Esophagus squamous epithelium (tissue), 5 donors: ENCODE measurements around the gene TSPAN5. TPM values are rescaled to one million over a fixed set of nuclear protein-coding genes. Genes with fewer than 3 reads are reported as not detected.

Source experiments
- DNase-seq: peaks from one replicate; lab custom pipeline; 2025; lab: John Stamatoyannopoulos, UW
- H3K27ac ChIP-seq, 4 donors: fragments of 200-600 bp; sonication (generic); one replicate each; pipeline ENCODE4 v1.5.1; 2016 to 2019; ENCODE audit warnings: mild to moderate bottlenecking in 1 of 4
- H3K27me3 ChIP-seq, 4 donors: fragments of 200-600 bp; sonication (generic); 1 replicate in 3 of 4; 2 replicates in 1 of 4; pipeline versions ENCODE4 v1.5.1 to v1.6.0; 2017 to 2021; ENCODE audit warnings: antibody characterized with exemption in 1 of 4
- H3K36me3 ChIP-seq, 3 donors: fragments of 200-600 bp; sonication (generic); one replicate each; pipeline ENCODE4 v1.5.1; 2016 to 2019
- H3K4me1 ChIP-seq, 3 donors: fragments of 200-600 bp; sonication (generic); one replicate each; pipeline ENCODE4 v1.5.1; 2017 to 2019
- H3K4me3 ChIP-seq, 4 donors: fragments of 200-600 bp; sonication (generic); 1 replicate in 3 of 4; 2 replicates in 1 of 4; pipeline ENCODE4 v1.5.1; 2016 to 2019; ENCODE audit warnings: mild to moderate bottlenecking in 2 of 4, moderate library complexity in 1 of 4
- H3K9me3 ChIP-seq, 3 donors: fragments of 200-600 bp; sonication (generic); one replicate each; pipeline ENCODE4 v1.5.1; 2016 to 2019
- POLR2A ChIP-seq, 4 donors: fragments of 450-650 bp; IDR thresholded peaks; one replicate each; pipeline ENCODE4 v1.6.1; 2017; ENCODE audit warnings: antibody characterized with exemption in 4 of 4, mild to moderate bottlenecking in 4 of 4, moderate library complexity in 3 of 4
- WGBS, 2 donors: methylation state at CpG; one replicate each; pipeline ENCODE4 v1.1.5; 2018; 5-methylcytosine and 5-hydroxymethylcytosine counted together
- intact Hi-C: fragments of 100-400 bp; cut with DNase I; formaldehyde crosslinking; loops from one replicate; pipeline ENCODE4 v1.15.0; 2022
- total RNA-seq, 4 donors: library from RNA; depleted of rRNA; stranded (reverse); fragments of >200 nt; gene quantifications; one replicate each; pipeline ENCODE4 v1.1.0, GENCODE V29; 2016
- TF ChIP-seq, protein P1 (sequence below), 6 experiments: fragments of 450-650 bp in 4 of 6; fragments of 200-600 bp in 2 of 6; sonication (generic) in 2 of 6; IDR thresholded peaks; one replicate each; pipeline ENCODE4 v1.5.1; 2016 to 2019; ENCODE audit warnings: antibody characterized with exemption in 6 of 6, mild to moderate bottlenecking in 4 of 6, moderate library complexity in 4 of 6
- donor health status: DM: yes; HTN: yes; CAD: no.

The TSPAN5 gene
- total RNA-seq, 4 donors from 2014 or later: 10.9 to 19.0 (median 13.9) TPM

DNA sequence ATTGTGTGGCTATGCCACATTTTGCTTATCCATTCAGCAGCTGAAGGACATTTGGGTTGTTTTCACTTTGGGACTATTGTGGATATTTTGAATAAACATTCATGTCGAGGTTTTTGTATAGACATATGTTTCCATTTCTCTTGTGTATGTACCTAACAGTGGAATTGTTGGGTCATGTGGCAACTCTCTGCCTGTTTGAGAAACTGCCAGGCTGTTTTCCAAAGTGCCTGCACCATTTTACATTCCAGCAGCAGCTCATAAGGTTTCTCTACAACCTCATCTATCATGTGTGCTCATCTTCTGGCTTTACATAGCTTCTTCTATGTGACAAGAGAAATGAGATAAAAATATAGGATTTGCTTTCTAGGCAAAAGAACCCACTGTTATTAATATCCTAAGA, 29.5 kb upstream of the TSPAN5 start:
- no peak for DNase-seq
- Histone ChIP-seq H3K9me3 (no peaks in the 10 kb centered on the region), H3K27me3 (no peaks in the 10 kb centered on the region), H3K27ac (peak overlapping the region in 2 of 4 donors; percentile 36 to 70), H3K36me3 (no peaks in the 10 kb centered on the region), H3K4me1 (peaks cover 0 to 29% (median 5%) of the 10 kb centered on the region in 3 donors), H3K4me3 (no peak overlapping the region)
- TF ChIP-seq POLR2A (IDR thresholded peaks at IDR 0.05): no peak
- TF ChIP-seq, protein P1, sequence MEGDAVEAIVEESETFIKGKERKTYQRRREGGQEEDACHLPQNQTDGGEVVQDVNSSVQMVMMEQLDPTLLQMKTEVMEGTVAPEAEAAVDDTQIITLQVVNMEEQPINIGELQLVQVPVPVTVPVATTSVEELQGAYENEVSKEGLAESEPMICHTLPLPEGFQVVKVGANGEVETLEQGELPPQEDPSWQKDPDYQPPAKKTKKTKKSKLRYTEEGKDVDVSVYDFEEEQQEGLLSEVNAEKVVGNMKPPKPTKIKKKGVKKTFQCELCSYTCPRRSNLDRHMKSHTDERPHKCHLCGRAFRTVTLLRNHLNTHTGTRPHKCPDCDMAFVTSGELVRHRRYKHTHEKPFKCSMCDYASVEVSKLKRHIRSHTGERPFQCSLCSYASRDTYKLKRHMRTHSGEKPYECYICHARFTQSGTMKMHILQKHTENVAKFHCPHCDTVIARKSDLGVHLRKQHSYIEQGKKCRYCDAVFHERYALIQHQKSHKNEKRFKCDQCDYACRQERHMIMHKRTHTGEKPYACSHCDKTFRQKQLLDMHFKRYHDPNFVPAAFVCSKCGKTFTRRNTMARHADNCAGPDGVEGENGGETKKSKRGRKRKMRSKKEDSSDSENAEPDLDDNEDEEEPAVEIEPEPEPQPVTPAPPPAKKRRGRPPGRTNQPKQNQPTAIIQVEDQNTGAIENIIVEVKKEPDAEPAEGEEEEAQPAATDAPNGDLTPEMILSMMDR (IDR thresholded peaks at IDR 0.05): no peak
- 44 to 64% methylated on average over 1 of the region's 1 CpG for WGBS, 2 donors
- intact Hi-C loops: no loop called here

DNA sequence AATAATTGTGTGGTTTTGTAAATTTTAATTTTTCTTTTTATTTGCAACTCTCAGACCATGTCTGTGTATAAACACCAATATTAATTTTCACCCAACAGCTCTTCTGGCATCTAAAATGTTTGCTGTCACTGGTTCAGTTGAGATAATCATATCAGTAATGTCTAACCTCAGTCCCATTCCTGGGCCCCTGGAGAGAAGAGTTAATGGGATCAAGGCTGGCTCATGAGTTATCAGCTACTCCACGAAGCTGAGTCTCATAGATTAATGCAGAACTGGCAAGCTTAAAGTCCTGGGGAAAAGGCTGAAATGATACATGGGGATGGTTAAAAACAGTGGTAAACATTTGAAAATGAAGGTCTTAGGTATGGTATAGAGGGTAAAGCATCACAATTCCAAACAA, 28.4 kb upstream of the TSPAN5 start:
- no peak overlapping the region for H3K27ac ChIP-seq
- H3K4me1 ChIP-seq: peaks cover 0 to 29% (median 5%) of the 10 kb centered on the region in 3 donors
- TF ChIP-seq, protein P1 (IDR thresholded peaks at IDR 0.05): no peak
- no peak for TF ChIP-seq POLR2A (IDR thresholded peaks at IDR 0.05)
- no peak for DNase-seq
- 43 to 44% methylated on average over 1 of the region's 1 CpG for WGBS, 2 donors
- H3K27me3 ChIP-seq: no peaks in the 10 kb centered on the region
- H3K36me3 ChIP-seq: no peaks in the 10 kb centered on the region
- intact Hi-C loops: no loop called here
- no peak overlapping the region for H3K4me3 ChIP-seq
- no peaks in the 10 kb centered on the region for H3K9me3 ChIP-seq

DNA sequence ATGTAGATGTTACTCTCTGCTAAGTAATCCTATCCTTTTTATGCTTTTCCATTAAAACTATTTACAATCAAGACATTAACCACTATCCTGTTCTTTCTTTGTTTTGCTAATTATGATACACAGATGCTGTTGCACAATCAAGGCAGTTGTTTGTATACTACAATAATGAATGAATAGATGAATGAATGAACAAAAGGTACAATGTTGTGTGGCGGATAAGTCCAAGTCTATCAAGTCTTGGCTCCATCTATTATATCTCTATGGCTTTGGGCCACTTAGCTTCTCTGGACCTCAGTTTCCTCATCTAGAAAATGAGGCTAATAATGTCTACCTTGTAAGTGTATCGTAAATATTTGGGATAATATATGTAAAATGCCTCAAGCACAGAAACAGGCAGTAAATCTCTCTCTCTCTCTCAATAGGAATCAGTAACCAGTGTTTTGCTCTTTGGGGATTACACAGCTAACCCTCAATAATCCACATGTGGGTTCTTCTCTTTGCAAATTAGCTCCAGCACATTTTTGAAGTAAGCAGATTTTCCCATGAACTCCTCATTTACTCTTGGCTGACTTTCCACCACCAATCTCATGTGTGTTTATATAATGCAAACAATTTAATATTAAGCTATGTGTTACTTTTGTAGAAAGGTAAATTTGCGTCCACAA, 27.8 kb upstream of the TSPAN5 start:
- Histone ChIP-seq H3K27ac (no peak overlapping the region), H3K4me3 (no peak overlapping the region), H3K4me1 (peaks cover 0 to 29% (median 5%) of the 10 kb centered on the region in 3 donors), H3K9me3 (no peaks in the 10 kb centered on the region), H3K27me3 (no peaks in the 10 kb centered on the region), H3K36me3 (no peaks in the 10 kb centered on the region)
- WGBS, 2 donors: 77 to 80% methylated on average over 3 of the region's 3 CpGs
- DNase-seq: no peak
- intact Hi-C loops: no loop called here
- TF ChIP-seq POLR2A (IDR thresholded peaks at IDR 0.05): no peak
- TF ChIP-seq, protein P1 (IDR thresholded peaks at IDR 0.05): no peak

DNA sequence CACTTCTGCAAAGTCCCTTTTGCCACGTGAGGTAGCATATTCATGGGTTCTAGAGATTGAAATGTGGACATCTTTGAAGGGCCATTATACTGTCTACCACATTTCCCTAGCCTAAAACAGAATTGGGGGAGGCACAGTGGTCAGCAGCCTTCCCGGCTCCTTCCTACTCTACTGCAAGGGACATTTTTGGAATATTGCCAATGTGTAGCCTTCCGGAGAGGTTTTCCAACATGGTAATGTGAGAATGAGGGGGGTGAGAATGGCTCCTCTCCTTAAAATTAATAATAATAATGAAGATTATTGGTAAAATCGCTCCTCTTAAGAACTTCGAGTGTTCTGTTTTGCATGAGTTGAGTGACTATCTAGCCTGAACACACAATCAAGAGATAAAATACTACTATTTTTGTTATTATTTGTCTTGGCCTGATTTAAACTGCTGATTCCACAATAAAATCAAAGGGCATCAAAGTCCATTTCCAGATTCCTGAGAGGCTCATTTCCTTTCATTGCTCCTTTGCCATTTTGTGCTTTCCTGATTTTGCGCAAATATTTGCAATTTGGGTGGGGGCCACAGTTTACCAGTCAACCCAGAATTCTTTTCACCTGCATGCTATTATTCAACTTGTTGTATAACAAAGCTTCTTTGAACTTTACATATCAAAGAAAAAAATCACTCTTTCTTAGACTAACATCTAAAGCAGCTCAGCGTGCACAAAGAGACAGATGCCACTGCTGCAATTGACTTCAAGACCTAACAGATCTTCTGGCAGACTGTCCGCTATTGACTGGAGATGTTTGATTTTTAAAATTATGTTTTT, 27.0 kb upstream of the TSPAN5 start:
- Histone ChIP-seq H3K27me3 (no peaks in the 10 kb centered on the region), H3K4me1 (peaks cover 0 to 29% (median 5%) of the 10 kb centered on the region in 3 donors), H3K4me3 (no peak overlapping the region), H3K27ac (no peak overlapping the region), H3K36me3 (no peaks in the 10 kb centered on the region), H3K9me3 (no peaks in the 10 kb centered on the region)
- no peak for DNase-seq
- intact Hi-C loops: no loop called here
- TF ChIP-seq, protein P1 (IDR thresholded peaks at IDR 0.05): no peak
- no peak for TF ChIP-seq POLR2A (IDR thresholded peaks at IDR 0.05)
- 60 to 70% methylated on average over 8 of the region's 8 CpGs for WGBS, 2 donors

DNA sequence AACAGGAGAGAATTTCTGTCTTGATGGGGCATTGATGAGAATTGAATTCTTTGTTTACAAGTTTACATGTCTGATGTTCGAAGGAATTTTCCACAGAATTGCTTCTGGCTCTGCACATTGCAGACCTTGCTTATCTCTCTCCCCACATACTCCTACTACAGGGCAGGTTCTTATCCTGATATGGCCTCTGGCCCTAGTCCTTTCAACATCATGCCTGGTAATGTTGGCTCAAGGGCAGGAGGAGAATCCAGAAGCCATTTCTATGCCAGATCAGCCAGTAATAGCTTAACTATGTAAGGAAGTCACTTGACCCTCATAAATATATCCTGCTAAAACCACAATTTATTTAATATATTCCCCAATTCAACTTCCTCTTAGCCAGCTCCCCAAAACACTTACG, 24.3 kb upstream of the TSPAN5 start:
- TF ChIP-seq POLR2A (IDR thresholded peaks at IDR 0.05): no peak
- TF ChIP-seq, protein P1 (IDR thresholded peaks at IDR 0.05): no peak
- Histone ChIP-seq H3K4me1 (peaks cover 0 to 15% (median 0%) of the 10 kb centered on the region in 3 donors), H3K9me3 (no peaks in the 10 kb centered on the region), H3K4me3 (no peak overlapping the region), H3K27me3 (no peaks in the 10 kb centered on the region), H3K27ac (no peak overlapping the region), H3K36me3 (no peaks in the 10 kb centered on the region)
- no peak for DNase-seq
- 83 to 87% methylated on average over 2 of the region's 2 CpGs for WGBS, 2 donors
- intact Hi-C loops: no loop called here
